Measurements from ENCODE around the gene PRKAG2.

Gene PRKAG2

GRCh38 chr7:151662251-151662826, 214.6 kb downstream of the PRKAG2 start:
- no peak overlapping the region for H2AFZ ChIP-seq (ENCODE audit: low read depth)
- no peak overlapping the region for H3K9ac ChIP-seq
- no peak overlapping the region for H3K4me3 ChIP-seq (IDR thresholded peaks at IDR 0.05; ENCODE audit: insufficient read depth, low read depth, low read length)
- H3K4me1 ChIP-seq (ENCODE audit: low read depth, poor library complexity, severe bottlenecking): no peaks in the 10 kb centered on the region
- no peaks in the 10 kb centered on the region for H4K20me1 ChIP-seq (ENCODE audit: insufficient read depth)
- no peak overlapping the region for H3K27ac ChIP-seq
- no peaks in the 10 kb centered on the region for H3K79me2 ChIP-seq (ENCODE audit: insufficient read depth, low read depth)
- TF ChIP-seq CTCF (conservative IDR thresholded peaks at IDR 0.05; ENCODE audit: low read depth, low read length): no peak
- H3K27me3 ChIP-seq (ENCODE audit: insufficient read depth, low read depth): no peaks in the 10 kb centered on the region
- no peak overlapping the region for H3K4me2 ChIP-seq
- no peaks in the 10 kb centered on the region for H3K36me3 ChIP-seq (ENCODE audit: insufficient read depth)

- Histone ChIP-seq H3K4me1 (ENCODE audit: low read depth, poor library complexity, severe bottlenecking) (no peaks in the 10 kb centered on the region), H3K27me3 (ENCODE audit: insufficient read depth, low read depth) (no peaks in the 10 kb centered on the region), H3K36me3 (ENCODE audit: insufficient read depth) (no peaks in the 10 kb centered on the region), H3K4me2 (no peak overlapping the region), H4K20me1 (ENCODE audit: insufficient read depth) (no peaks in the 10 kb centered on the region), H3K79me2 (ENCODE audit: insufficient read depth, low read depth) (no peaks in the 10 kb centered on the region), H2AFZ (ENCODE audit: low read depth) (no peak overlapping the region), H3K9ac (no peak overlapping the region), H3K27ac (no peak overlapping the region), H3K4me3 (IDR thresholded peaks at IDR 0.05; ENCODE audit: insufficient read depth, low read depth, low read length) (no peak overlapping the region)
- TF ChIP-seq CTCF (conservative IDR thresholded peaks at IDR 0.05; ENCODE audit: low read depth, low read length): no peak
These were observed 215.3 kb downstream of the PRKAG2 start for GRCh38 chr7:151661587-151661986.

GRCh38 chr7:151660141-151660540, 216.8 kb downstream of the PRKAG2 start:
- no peak for TF ChIP-seq CTCF (conservative IDR thresholded peaks at IDR 0.05; ENCODE audit: low read depth, low read length)
- no peaks in the 10 kb centered on the region for H3K79me2 ChIP-seq (ENCODE audit: insufficient read depth, low read depth)
- no peaks in the 10 kb centered on the region for H3K4me1 ChIP-seq (ENCODE audit: low read depth, poor library complexity, severe bottlenecking)
- H3K27ac ChIP-seq: no peak overlapping the region
- H4K20me1 ChIP-seq (ENCODE audit: insufficient read depth): no peaks in the 10 kb centered on the region
- no peak overlapping the region for H3K4me3 ChIP-seq (IDR thresholded peaks at IDR 0.05; ENCODE audit: insufficient read depth, low read depth, low read length)
- no peak overlapping the region for H3K4me2 ChIP-seq
- H2AFZ ChIP-seq (ENCODE audit: low read depth): no peak overlapping the region
- H3K9ac ChIP-seq: no peak overlapping the region
- no peaks in the 10 kb centered on the region for H3K36me3 ChIP-seq (ENCODE audit: insufficient read depth)
- H3K27me3 ChIP-seq (ENCODE audit: insufficient read depth, low read depth): no peaks in the 10 kb centered on the region

GRCh38 chr7:151659219-151659618, 217.7 kb downstream of the PRKAG2 start:
- no peaks in the 10 kb centered on the region for H3K27me3 ChIP-seq (ENCODE audit: insufficient read depth, low read depth)
- no peak overlapping the region for H3K4me3 ChIP-seq (IDR thresholded peaks at IDR 0.05; ENCODE audit: insufficient read depth, low read depth, low read length)
- H2AFZ ChIP-seq (ENCODE audit: low read depth): no peak overlapping the region
- no peak overlapping the region for H3K4me2 ChIP-seq
- H3K4me1 ChIP-seq (ENCODE audit: low read depth, poor library complexity, severe bottlenecking): no peaks in the 10 kb centered on the region
- no peak overlapping the region for H3K27ac ChIP-seq
- no peak overlapping the region for H3K9ac ChIP-seq
- no peak for TF ChIP-seq CTCF (conservative IDR thresholded peaks at IDR 0.05; ENCODE audit: low read depth, low read length)
- no peaks in the 10 kb centered on the region for H3K79me2 ChIP-seq (ENCODE audit: insufficient read depth, low read depth)
- no peaks in the 10 kb centered on the region for H3K36me3 ChIP-seq (ENCODE audit: insufficient read depth)
- H4K20me1 ChIP-seq (ENCODE audit: insufficient read depth): no peaks in the 10 kb centered on the region
